Stimulated activated CD4-positive, alpha-beta T cell treated with anti-CD3 and anti-CD28 coated beads, Interleukin-4, amount 100 ng/mL, for 1 hour (primary cell): ENCODE data around the gene LAMB4.

Source experiments
- DNase-seq: peaks from one replicate; pipeline ENCODE4 v3.0.0-alpha.2; 2020

Gene LAMB4, protein sequence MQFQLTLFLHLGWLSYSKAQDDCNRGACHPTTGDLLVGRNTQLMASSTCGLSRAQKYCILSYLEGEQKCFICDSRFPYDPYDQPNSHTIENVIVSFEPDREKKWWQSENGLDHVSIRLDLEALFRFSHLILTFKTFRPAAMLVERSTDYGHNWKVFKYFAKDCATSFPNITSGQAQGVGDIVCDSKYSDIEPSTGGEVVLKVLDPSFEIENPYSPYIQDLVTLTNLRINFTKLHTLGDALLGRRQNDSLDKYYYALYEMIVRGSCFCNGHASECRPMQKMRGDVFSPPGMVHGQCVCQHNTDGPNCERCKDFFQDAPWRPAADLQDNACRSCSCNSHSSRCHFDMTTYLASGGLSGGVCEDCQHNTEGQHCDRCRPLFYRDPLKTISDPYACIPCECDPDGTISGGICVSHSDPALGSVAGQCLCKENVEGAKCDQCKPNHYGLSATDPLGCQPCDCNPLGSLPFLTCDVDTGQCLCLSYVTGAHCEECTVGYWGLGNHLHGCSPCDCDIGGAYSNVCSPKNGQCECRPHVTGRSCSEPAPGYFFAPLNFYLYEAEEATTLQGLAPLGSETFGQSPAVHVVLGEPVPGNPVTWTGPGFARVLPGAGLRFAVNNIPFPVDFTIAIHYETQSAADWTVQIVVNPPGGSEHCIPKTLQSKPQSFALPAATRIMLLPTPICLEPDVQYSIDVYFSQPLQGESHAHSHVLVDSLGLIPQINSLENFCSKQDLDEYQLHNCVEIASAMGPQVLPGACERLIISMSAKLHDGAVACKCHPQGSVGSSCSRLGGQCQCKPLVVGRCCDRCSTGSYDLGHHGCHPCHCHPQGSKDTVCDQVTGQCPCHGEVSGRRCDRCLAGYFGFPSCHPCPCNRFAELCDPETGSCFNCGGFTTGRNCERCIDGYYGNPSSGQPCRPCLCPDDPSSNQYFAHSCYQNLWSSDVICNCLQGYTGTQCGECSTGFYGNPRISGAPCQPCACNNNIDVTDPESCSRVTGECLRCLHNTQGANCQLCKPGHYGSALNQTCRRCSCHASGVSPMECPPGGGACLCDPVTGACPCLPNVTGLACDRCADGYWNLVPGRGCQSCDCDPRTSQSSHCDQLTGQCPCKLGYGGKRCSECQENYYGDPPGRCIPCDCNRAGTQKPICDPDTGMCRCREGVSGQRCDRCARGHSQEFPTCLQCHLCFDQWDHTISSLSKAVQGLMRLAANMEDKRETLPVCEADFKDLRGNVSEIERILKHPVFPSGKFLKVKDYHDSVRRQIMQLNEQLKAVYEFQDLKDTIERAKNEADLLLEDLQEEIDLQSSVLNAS (N-terminal part only)

DNA sequence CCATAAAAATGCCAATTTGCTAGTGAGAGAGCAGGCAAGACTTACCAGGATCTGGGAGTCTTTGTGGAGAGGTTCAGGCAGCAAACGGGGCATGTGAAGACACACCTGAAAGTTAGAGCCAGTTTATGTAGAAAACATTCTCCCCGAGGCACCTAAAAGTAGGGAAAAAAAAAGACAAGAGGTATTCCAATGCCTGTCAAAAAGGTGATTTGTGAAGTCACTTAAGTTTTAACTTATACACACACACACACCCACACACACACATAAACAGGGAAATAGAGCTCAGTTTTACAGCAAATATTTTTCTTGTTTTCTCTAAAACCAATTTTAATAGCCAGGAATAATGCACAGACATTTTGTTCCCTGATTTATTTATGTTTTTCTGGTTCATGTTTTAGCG lies at the start of gene LAMB4:
LAMB4 (minus strand) TSS at position 101 of the 400 bp plus-strand sequence. CDS start 7,197 bp downstream, outside the sequence.
- no peak for DNase-seq

DNA sequence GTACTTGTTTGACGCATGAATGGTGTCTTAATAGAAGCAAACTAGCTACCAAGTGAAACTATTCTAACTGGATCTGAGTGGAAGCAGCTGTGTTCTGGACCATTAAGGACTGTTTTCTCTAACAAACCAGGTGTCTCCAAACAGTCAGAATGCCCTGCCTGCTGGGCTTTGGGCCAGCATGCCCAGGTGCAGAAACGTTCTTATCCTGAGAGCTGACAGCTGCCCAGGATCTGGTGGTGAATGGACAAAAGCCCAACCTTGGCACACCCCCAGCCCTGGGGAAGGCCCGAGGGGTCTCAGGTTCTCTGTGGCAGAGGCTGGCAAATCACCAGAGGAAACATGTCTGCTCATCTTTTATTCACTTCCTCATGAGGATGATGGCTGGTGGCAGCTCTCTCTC lies 48.2 kb upstream of the LAMB4 start:
- DNase-seq, result no peak

DNA sequence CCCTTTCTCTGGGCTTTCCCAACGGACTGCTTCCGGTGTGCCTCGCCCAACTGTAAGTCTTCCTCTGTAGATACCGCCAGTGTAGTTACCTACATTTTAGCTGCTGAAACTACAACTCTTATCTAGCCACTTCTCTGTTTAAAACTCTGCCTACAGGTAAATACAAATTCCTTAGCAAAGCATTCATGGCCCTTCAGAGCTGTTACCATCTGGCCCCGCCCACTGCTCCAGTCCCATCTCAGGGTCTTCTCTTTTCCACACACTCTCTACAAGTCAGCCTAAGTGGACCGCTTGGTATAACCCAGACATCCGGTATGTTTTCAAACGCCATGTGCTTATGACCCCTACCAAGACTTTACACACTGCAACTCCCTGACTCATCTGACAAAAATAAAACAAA lies 41.0 kb upstream of the LAMB4 start:
- no peak for DNase-seq

DNA sequence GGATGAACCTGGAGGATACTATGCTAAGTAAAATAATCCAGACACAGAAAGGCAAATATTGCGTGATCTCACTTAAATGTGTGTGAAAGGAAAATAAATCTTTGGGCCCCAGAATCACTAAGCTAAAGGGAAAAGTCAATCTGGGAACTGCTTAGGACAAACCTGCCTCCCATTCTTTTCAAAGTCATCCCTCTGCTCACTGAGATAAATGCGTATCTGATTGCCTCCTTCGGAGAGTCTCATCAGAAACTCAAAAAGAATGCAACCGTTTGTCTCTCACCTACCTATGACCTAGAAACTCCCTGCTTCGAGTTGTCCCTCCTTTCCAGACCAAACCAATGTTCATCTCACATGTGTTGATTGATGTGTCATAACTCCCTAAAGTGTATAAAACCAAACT lies 40.1 kb upstream of the LAMB4 start:
- no peak for DNase-seq

DNA sequence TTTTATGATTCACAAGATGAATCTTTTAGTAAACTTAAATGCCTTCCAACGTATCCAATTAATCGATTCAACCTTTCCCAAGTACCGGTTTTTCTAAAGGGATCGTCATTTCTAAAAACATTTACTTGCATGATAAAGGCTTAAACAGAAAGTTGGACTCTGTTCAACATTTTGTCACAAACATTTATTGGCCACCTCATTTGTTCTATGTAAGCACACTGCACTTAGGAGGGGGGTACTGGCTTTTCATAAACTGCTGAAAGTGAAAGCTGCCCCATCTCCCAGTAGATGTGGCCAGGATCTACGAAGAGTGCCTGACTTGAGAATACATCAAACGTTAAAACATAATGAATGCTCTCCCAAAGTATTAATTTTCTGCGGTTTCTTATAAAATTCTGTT lies 37.3 kb upstream of the LAMB4 start:
- no peak for DNase-seq

DNA sequence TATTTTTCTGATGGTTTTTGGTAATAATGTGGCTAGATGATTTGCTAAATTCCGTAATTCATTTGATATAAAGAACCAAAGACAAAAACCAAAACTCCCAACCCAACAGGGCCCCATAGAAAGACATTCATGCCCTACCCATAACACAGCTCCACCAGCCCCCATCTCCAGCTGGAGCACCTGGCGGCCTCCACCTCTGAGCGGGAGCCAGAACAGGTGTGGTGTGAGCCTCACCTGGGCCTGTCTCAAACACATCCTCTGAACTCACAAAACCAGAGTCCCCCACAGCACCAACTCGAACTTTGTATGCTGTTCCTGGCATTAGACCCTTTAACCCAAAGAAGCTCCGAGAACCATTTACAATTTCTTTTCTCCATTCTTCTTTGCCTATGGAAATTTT lies 36.5 kb upstream of the LAMB4 start:
- no peak for DNase-seq

DNA sequence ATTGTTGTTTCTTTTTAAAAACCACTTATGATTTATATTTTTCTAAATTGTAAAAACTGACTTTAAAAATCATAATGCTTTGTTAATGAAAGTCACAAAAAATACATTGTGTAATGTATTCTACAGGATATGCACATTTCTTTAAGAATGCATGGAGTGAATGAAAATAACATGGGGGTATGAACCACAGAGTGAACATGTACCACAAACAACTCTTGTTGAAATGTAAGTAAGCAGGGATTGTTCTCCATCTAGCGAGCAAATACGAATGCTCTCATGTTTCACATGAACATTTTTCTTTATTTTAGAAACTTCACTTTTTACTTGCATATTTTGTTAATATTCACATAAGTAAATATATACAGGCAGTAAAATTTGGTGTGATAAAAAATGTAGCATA lies 35.6 kb upstream of the LAMB4 start:
- no peak for DNase-seq

DNA sequence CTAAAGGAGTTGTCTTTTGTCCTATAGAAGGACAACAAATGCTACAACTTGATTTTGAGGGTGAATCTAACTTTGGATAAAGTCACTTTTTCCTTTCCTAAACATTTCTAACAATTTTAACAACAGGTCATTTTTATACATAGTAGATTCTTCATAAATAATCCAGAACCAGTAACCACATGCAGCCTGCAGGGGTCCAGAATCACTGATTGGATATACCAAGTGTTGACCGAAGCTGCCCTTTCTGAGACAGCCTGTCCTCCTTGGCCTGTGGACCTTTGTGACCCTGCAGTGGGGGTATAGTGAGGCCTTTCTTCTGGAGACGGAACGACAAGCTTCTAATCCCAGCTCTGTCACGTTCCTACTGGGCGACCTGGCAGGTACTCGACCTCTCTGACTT lies 34.8 kb upstream of the LAMB4 start:
- no peak for DNase-seq

DNA sequence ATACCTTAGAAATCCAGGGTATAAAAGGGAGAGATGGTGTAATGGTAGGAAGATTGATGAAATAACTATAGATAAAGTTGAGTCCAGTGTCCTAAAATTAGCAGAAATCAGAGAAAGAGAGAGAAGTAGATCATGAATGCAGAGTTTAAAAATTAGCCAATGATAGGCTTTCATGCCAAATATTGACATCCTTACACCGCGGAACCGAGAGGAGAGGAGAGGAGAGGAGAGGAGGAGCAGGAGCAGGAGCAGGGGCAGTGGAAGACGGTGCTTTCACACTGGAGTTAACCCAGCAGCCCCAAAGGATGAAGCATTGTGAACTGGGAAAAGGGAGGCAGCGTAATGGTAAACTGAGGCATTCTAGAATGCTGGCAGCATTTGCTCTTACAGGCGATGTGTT lies 34.2 kb upstream of the LAMB4 start:
- DNase-seq, result no peak

DNA sequence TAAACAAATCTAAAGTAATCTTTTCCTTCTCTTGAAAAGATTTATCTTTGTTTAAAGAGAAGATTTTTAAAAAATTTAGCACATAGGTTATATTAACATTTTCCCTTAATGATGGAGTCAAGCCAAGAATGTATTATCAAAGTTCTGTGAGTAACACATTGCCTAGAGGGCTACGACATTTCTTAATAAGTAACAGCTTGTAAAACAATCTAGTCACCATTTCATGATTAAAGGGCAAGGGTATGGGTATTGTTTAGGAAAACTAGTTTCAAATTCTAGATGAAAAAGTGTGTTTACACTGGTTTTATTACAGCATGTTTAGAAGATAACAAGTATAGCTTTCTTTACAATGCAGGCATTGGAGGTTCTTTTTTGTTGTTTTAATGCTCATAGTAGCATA lies 28.6 kb upstream of the LAMB4 start:
- no peak for DNase-seq

DNA sequence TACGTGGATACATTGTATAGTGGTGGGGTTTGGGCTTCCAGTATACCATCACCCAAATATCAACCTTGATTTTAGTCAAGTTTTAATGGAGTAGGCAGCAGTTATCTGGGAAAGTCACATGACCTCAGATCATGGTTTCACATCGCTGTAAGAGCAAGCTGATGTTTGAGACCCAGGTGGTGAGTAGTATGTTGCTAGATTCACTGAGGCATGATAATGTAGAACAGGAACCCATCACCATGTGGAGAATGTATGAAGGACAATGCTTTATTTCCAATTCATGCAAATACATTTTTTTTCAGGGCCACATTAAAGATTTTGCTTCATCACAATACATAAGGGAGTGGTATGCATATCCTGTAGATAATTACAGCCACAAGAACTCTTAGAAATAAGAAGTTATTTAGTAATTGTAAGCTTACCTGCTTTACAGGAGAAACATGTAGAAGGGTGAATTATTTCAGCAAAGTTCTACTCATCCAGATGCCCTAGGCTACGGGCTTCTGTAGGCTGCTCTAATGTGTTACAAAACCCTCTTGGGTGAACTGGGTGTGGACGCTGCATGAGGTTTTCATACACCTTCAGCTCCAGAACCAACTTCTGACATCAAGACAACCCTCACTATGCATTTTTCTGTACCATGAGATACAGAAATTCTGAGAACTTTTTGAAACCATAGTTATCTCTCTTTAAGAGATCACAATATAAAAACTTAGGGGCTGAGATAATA lies 27.6 kb upstream of the LAMB4 start:
- no peak for DNase-seq

DNA sequence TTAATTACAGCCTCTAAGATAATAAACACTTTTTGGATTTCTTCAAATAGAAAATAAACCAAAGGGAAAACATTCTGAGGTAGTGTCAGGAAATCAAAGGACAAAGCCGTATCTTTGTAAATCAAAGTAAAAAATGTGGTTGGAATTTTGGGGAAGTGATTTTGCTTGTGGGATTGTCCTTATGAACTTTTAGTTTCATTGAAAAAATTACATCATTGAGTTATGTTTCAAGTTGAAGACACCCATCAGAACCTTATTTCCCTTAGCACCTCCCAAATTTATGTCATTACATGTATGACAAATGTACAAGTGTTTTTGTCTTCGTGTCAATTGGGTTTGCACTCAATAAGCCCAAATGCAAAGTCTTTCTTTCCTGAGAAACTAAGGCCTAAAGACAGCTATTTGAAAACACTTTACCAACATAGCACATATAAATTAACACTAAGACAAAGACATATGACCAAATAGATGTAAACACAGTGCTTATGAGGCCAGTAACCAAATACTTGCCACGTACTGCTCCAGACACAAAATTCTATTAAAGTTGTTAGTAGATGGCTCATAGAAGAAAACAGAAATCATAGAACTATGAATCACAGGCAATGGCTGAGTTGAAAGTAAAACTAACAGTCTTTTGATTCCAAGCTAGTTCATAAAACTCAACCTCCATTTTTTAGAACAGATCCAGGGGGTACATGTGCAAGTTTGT lies 26.9 kb upstream of the LAMB4 start:
- no peak for DNase-seq

DNA sequence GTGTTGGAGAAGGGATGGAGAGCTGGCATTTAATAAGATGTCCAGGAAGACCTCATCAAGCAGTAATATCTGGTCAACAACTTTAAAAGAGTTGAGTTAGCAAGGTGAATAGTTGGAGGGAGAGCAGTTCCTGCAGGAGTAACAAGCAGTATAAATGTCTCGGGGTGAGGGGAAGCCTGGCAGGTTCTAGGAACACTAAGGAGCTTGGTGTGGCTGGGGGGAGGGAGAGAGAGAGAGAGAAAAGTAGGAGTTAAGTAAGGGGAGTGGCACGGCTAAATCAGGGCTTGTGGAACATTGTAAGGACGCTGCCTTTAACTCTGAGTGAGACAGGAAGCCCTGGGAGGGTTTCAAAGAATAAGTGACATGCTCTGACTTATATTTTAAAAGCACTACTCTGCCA lies 22.0 kb upstream of the LAMB4 start:
- no peak for DNase-seq

DNA sequence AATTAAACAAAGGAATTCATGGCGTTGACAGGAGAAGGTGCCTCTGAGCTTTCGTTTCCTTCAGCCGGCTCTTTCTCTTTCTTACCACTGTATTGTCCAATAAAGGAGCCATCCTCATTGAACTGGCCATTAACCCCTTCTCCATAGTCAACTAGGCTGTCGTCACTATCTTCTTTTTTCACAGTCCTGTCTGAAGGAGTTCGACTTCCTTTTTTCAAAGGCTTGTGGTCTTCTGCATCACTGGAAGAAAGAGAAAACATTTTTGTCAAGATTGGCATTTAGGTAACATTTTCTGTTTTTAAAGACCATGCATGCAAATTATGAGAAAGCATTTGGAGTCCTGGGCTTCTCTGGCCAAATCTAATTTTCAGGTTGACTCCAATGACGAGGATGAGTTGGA lies 19.7 kb upstream of the LAMB4 start:
- no peak for DNase-seq

DNA sequence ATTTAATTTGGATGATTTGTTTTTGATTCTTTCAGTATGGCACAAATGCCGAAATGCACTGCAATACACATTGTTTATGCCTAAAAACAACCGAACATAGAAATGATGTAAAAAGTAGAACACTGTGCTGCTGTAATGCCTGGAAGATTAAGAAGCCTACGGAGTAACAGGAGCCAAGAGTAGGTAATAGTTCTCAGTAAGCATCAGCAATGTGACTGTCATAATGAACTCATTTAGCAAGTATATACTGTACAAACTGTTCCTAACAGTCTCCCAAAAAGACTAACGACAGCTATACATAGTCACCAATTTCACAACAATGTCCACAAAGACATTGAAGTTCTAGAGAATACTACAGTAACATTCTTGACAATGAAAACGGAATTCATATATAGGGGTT lies 19.0 kb upstream of the LAMB4 start:
- DNase-seq, result no peak

DNA sequence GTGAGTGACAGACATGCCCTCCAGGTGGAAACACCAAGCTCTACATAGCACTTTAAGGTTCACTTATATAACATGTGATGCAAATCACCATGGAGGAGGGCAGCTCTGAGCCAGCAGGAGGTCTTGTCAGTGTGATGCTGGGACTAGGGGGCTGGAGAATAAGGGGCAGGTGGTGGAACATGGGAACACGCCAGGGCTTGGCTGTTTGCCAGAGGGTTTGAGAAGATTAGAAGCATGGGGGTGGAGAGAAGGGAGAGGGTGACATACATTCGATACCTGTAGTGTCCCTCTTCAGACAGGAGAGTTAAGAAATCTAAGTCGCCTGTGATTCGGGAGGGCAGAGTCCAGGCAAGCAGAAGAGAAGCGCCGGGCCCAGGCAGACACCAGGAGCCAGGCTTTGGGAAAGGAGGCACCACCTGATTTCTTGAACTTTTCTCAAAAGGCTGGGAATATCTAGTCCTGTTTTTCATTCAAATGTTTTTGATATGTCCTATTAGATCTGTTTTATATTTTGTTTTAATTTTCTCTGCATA lies 16.9 kb upstream of the LAMB4 start:
- no peak for DNase-seq

DNA sequence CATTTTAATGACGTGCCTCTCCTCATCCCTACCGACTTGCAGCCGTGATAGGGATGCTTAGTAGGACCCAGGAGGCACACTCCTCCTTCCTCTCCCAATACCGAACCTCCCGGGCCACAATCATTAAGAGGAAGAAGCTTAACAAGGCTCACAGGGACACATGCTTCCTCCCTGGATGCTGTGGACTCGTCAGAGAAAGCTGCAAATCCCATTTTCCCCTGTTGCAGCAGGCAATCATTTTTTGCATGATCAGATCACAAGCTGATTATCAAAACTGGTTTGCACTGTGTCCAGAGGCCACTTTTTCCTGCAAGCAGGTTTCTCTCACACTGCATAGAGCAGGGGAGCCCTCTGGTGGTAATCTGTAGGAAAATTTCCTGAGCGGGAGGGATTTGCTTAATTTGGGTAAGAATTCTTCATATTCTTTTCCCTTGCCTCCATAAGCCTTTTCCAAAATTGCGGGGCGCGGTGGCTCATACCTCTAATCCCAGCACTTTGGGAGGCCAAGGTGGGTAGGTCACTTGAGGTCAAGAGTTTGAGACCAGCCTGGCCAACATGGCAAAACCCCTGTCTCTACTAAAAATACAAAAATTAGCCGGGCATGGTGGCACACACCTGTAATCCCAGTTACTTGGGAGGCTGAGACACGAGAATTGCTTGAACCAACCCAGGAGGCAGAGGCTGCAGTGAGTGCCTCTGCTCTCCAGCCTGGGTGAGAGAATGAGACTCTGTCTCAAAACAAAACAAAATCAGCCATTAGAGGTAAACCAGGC lies 16.1 kb upstream of the LAMB4 start:
- peak; percentile 3 for DNase-seq

DNA sequence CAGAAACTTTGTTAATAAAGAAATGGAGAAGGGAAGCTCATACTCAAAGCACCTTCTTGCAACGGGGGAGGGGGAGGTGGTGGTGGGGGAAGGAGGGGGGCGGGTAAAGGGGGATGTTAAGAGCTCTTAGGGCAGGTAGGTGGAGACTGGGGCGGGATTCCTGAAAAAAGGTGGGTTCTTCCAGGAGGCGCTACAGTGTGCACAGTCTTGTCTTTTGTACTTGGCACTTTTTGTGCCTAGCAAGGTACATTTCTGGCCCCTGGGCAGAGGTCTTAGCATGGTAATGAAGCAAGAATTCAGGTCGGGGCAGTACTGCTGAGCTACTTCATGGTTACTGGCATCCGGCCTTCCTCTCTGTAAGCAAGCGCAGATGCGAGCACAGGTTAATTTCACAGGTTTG lies 15.2 kb upstream of the LAMB4 start:
- no peak for DNase-seq

DNA sequence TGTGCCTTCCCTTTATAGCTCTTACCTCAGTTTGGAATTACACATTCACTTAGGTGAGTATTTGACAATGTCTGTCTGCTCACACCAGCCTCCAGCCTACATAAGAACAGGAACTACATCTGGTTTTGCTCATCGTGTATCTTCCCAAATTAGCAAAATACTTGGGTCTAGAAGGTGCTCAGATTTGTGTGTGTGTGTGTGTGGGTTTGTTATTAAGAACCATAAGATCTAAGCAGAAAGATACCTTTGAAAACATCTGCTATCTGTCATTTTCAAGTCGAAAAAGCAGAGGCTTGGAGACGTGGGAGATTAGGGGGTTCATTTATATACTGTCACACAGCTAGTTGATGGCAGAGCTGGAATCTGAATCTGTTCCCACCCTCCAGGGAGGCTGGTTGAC lies 14.8 kb upstream of the LAMB4 start:
- DNase-seq, result no peak

DNA sequence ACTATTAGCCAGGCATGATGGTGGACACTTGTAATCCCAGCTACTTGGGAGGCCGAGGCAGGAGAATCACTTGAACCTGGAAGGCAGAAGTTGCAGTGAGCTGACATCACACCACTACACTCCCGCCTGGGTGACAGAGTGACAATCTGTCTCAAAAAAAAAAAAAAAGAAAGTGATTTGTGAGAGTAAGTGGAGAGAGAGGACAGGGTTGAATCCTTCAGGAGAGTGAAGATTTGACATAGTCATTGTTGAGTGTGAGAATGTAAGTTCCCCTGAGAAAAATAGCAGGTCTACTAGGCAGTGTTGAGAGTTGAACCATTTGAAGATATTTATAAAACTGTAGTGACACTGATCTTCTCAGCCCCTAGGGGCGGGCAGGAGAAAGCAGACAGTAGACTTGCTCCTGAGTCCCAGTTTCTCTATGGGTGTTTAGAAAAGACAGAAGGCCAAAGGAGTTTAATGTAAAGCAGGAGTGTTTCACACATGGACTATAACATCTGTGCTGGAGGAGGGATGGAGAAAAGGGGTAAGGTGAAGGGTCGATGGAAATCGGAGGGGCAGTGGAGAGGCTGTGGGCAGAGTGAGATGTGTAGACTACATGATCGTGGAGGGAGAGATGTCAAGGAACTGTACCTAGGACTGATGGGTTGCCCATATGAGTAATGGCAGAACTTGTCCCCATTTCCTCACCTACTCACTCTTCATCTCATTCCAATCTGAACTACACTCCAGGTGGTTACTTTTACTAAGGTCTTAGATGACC lies 13.7 kb upstream of the LAMB4 start:
- no peak for DNase-seq
